ENCODE results near the gene ARHGAP32.

Gene ARHGAP32

GRCh38 chr11:129155745-129156144, 36.4 kb downstream of the ARHGAP32 start:
- Histone ChIP-seq H3K4me3 (ENCODE audit: low read depth, low read length) (no peak overlapping the region), H3K27me3 (no peaks in the 10 kb centered on the region), H3K4me1 (no peaks in the 10 kb centered on the region), H3K9me3 (no peaks in the 10 kb centered on the region), H3K36me3 (no peaks in the 10 kb centered on the region)
- no peak for TF ChIP-seq CTCF (IDR thresholded peaks at IDR 0.05; ENCODE audit: low read depth, low read length)
- DNase-seq, result no peak

GRCh38 chr11:129148487-129148886, 43.6 kb downstream of the ARHGAP32 start:
- no peak overlapping the region for H3K4me3 ChIP-seq (ENCODE audit: low read depth, low read length)
- no peaks in the 10 kb centered on the region for H3K4me1 ChIP-seq
- no peaks in the 10 kb centered on the region for H3K9me3 ChIP-seq
- no peaks in the 10 kb centered on the region for H3K27me3 ChIP-seq
- TF ChIP-seq CTCF (IDR thresholded peaks at IDR 0.05; ENCODE audit: low read depth, low read length), result no peak
- no peaks in the 10 kb centered on the region for H3K36me3 ChIP-seq
- no peak for DNase-seq

- TF ChIP-seq CTCF (IDR thresholded peaks at IDR 0.05; ENCODE audit: low read depth, low read length), result no peak
- no peak for DNase-seq
- Histone ChIP-seq H3K36me3 (no peaks in the 10 kb centered on the region), H3K9me3 (no peaks in the 10 kb centered on the region), H3K4me3 (ENCODE audit: low read depth, low read length) (no peak overlapping the region), H3K27me3 (no peaks in the 10 kb centered on the region), H3K4me1 (no peaks in the 10 kb centered on the region)
Measured at GRCh38 chr11:129146191-129146590, 45.9 kb downstream of the ARHGAP32 start.

- H3K9me3 ChIP-seq, result no peaks in the 10 kb centered on the region
- DNase-seq, result no peak
- H3K27me3 ChIP-seq, result no peaks in the 10 kb centered on the region
- H3K36me3 ChIP-seq, result no peaks in the 10 kb centered on the region
- H3K4me1 ChIP-seq, result no peaks in the 10 kb centered on the region
- no peak for TF ChIP-seq CTCF (IDR thresholded peaks at IDR 0.05; ENCODE audit: low read depth, low read length)
- no peak overlapping the region for H3K4me3 ChIP-seq (ENCODE audit: low read depth, low read length)
Measured at GRCh38 chr11:129145276-129145675, 46.8 kb downstream of the ARHGAP32 start.

- H3K27me3 ChIP-seq, result no peaks in the 10 kb centered on the region
- no peak for TF ChIP-seq CTCF (IDR thresholded peaks at IDR 0.05; ENCODE audit: low read depth, low read length)
- H3K9me3 ChIP-seq, result no peaks in the 10 kb centered on the region
- no peak overlapping the region for H3K4me3 ChIP-seq (ENCODE audit: low read depth, low read length)
- no peaks in the 10 kb centered on the region for H3K4me1 ChIP-seq
- H3K36me3 ChIP-seq, result no peaks in the 10 kb centered on the region
- no peak for DNase-seq
Measured at GRCh38 chr11:129144256-129144655, 47.9 kb downstream of the ARHGAP32 start.

GRCh38 chr11:129143335-129143734, 48.8 kb downstream of the ARHGAP32 start:
- no peak for DNase-seq

More at GRCh38 chr11:129143335-129143734, 48.8 kb downstream of the ARHGAP32 start:
- Histone ChIP-seq H3K9me3 (no peaks in the 10 kb centered on the region), H3K4me3 (ENCODE audit: low read depth, low read length) (no peak overlapping the region), H3K36me3 (no peaks in the 10 kb centered on the region), H3K27me3 (no peaks in the 10 kb centered on the region), H3K4me1 (no peaks in the 10 kb centered on the region)
- no peak for TF ChIP-seq CTCF (IDR thresholded peaks at IDR 0.05; ENCODE audit: low read depth, low read length)

Measured in BE2C (cell line).